ENCODE data around the gene FGF10. TPM values are rescaled to one million over a fixed set of nuclear protein-coding genes. Genes with fewer than 3 reads are reported as not detected.

The FGF10 gene
- total RNA-seq, 1 experiment from 2014 or later = 0.37 TPM

DNA sequence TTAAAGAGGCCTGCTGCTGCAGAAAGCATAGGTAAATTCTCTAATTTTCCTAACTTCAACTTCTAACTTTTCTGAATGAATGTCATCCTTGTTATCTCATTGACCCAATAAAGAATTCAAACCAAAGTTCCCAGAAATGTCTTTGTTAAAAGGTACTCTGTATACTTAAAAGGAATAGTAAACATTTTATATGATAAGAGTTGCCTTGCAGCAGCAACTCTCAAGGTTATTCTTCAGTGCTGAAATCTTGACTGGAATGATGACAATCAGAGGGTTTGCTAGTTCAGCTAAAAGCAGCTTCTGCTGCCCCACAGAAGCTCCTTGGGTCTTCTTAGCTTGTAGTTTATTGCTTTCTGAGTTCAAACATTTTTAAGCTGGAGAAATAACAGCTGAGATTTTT, 28.3 kb downstream of the FGF10 start:
- no peak overlapping the region for H3K27ac Mint-ChIP-seq
- ATAC-seq (no peak), DNase-seq (ENCODE audit: low spot score) (no peak)
- no peak overlapping the region for H3K4me3 Mint-ChIP-seq
- H3K4me1 Mint-ChIP-seq = no peaks in the 10 kb centered on the region
- no peaks in the 10 kb centered on the region for H3K36me3 Mint-ChIP-seq
- H3K9me3 Mint-ChIP-seq = no peaks in the 10 kb centered on the region
- ChIA-PET CTCF (no interaction called here), POLR2A (no interaction called here)
- H3K27me3 Mint-ChIP-seq (ENCODE audit: low read depth) = no peaks in the 10 kb centered on the region
- TF ChIP-seq ZNF423 (CRISPR knock-in tag; IDR thresholded peaks at IDR 0.05) (no peak), TEAD1 (CRISPR knock-in tag; IDR thresholded peaks at IDR 0.05) (no peak), NFYB (CRISPR knock-in tag; conservative IDR thresholded peaks at IDR 0.05; ENCODE audit: low read depth) (no peak), CBFB (CRISPR knock-in tag; IDR thresholded peaks at IDR 0.05; ENCODE audit: low read depth) (no peak), MXD4 (CRISPR knock-in tag; IDR thresholded peaks at IDR 0.05; ENCODE audit: borderline replicate concordance) (no peak), MYBL2 (CRISPR knock-in tag; IDR thresholded peaks at IDR 0.05) (no peak), OVOL2 (CRISPR knock-in tag; IDR thresholded peaks at IDR 0.05; ENCODE audit: borderline replicate concordance) (no peak), GRHL2 (CRISPR knock-in tag; IDR thresholded peaks at IDR 0.05; ENCODE audit: insufficient replicate concordance, severe bottlenecking) (no peak), TP53 (CRISPR knock-in tag; IDR thresholded peaks at IDR 0.05) (no peak), AFF4 (CRISPR knock-in tag; IDR thresholded peaks at IDR 0.05; ENCODE audit: borderline replicate concordance) (no peak), CREM (CRISPR knock-in tag; IDR thresholded peaks at IDR 0.05) (no peak), NR1H2 (CRISPR knock-in tag; IDR thresholded peaks at IDR 0.05) (no peak)
- TF ChIP-seq, protein P1, sequence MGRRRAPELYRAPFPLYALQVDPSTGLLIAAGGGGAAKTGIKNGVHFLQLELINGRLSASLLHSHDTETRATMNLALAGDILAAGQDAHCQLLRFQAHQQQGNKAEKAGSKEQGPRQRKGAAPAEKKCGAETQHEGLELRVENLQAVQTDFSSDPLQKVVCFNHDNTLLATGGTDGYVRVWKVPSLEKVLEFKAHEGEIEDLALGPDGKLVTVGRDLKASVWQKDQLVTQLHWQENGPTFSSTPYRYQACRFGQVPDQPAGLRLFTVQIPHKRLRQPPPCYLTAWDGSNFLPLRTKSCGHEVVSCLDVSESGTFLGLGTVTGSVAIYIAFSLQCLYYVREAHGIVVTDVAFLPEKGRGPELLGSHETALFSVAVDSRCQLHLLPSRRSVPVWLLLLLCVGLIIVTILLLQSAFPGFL (CRISPR knock-in tag; IDR thresholded peaks at IDR 0.05; ENCODE audit: borderline replicate concordance) = no peak
- TF ChIP-seq, protein P2, sequence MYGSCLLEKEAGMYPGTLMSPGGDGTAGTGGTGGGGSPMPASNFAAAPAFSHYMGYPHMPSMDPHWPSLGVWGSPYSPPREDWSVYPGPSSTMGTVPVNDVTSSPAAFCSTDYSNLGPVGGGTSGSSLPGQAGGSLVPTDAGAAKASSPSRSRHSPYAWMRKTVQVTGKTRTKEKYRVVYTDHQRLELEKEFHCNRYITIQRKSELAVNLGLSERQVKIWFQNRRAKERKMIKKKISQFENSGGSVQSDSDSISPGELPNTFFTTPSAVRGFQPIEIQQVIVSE (CRISPR knock-in tag; IDR thresholded peaks at IDR 0.05; ENCODE audit: borderline replicate concordance) = no peak
- TF ChIP-seq, protein P3, sequence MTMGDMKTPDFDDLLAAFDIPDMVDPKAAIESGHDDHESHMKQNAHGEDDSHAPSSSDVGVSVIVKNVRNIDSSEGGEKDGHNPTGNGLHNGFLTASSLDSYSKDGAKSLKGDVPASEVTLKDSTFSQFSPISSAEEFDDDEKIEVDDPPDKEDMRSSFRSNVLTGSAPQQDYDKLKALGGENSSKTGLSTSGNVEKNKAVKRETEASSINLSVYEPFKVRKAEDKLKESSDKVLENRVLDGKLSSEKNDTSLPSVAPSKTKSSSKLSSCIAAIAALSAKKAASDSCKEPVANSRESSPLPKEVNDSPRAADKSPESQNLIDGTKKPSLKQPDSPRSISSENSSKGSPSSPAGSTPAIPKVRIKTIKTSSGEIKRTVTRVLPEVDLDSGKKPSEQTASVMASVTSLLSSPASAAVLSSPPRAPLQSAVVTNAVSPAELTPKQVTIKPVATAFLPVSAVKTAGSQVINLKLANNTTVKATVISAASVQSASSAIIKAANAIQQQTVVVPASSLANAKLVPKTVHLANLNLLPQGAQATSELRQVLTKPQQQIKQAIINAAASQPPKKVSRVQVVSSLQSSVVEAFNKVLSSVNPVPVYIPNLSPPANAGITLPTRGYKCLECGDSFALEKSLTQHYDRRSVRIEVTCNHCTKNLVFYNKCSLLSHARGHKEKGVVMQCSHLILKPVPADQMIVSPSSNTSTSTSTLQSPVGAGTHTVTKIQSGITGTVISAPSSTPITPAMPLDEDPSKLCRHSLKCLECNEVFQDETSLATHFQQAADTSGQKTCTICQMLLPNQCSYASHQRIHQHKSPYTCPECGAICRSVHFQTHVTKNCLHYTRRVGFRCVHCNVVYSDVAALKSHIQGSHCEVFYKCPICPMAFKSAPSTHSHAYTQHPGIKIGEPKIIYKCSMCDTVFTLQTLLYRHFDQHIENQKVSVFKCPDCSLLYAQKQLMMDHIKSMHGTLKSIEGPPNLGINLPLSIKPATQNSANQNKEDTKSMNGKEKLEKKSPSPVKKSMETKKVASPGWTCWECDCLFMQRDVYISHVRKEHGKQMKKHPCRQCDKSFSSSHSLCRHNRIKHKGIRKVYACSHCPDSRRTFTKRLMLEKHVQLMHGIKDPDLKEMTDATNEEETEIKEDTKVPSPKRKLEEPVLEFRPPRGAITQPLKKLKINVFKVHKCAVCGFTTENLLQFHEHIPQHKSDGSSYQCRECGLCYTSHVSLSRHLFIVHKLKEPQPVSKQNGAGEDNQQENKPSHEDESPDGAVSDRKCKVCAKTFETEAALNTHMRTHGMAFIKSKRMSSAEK (CRISPR knock-in tag; IDR thresholded peaks at IDR 0.05; ENCODE audit: borderline replicate concordance) = no peak
- TF ChIP-seq, protein P4, sequence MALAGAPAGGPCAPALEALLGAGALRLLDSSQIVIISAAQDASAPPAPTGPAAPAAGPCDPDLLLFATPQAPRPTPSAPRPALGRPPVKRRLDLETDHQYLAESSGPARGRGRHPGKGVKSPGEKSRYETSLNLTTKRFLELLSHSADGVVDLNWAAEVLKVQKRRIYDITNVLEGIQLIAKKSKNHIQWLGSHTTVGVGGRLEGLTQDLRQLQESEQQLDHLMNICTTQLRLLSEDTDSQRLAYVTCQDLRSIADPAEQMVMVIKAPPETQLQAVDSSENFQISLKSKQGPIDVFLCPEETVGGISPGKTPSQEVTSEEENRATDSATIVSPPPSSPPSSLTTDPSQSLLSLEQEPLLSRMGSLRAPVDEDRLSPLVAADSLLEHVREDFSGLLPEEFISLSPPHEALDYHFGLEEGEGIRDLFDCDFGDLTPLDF (CRISPR knock-in tag; IDR thresholded peaks at IDR 0.05) = no peak
- TF ChIP-seq, protein P5, sequence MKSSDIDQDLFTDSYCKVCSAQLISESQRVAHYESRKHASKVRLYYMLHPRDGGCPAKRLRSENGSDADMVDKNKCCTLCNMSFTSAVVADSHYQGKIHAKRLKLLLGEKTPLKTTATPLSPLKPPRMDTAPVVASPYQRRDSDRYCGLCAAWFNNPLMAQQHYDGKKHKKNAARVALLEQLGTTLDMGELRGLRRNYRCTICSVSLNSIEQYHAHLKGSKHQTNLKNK (CRISPR knock-in tag; IDR thresholded peaks at IDR 0.05) = no peak
- TF ChIP-seq, protein P6, sequence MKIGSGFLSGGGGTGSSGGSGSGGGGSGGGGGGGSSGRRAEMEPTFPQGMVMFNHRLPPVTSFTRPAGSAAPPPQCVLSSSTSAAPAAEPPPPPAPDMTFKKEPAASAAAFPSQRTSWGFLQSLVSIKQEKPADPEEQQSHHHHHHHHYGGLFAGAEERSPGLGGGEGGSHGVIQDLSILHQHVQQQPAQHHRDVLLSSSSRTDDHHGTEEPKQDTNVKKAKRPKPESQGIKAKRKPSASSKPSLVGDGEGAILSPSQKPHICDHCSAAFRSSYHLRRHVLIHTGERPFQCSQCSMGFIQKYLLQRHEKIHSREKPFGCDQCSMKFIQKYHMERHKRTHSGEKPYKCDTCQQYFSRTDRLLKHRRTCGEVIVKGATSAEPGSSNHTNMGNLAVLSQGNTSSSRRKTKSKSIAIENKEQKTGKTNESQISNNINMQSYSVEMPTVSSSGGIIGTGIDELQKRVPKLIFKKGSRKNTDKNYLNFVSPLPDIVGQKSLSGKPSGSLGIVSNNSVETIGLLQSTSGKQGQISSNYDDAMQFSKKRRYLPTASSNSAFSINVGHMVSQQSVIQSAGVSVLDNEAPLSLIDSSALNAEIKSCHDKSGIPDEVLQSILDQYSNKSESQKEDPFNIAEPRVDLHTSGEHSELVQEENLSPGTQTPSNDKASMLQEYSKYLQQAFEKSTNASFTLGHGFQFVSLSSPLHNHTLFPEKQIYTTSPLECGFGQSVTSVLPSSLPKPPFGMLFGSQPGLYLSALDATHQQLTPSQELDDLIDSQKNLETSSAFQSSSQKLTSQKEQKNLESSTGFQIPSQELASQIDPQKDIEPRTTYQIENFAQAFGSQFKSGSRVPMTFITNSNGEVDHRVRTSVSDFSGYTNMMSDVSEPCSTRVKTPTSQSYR (CRISPR knock-in tag; IDR thresholded peaks at IDR 0.05) = no peak

Measured in WTC11 (cell line).